GM19240 (cell line): ENCODE data around the gene STAU1.
"Not testable (repeated sequence)": the region's sequence is repeated elsewhere in the genome, so short reads cannot be mapped to it uniquely, and the experiment has no call there.

Experiments used
- DNase-seq: peaks from one replicate; pipeline ENCODE4 v3.0.0; 2011; ENCODE audit warnings: low spot score; ENCODE audit not compliant: insufficient read length

STAU1 gene

DNA sequence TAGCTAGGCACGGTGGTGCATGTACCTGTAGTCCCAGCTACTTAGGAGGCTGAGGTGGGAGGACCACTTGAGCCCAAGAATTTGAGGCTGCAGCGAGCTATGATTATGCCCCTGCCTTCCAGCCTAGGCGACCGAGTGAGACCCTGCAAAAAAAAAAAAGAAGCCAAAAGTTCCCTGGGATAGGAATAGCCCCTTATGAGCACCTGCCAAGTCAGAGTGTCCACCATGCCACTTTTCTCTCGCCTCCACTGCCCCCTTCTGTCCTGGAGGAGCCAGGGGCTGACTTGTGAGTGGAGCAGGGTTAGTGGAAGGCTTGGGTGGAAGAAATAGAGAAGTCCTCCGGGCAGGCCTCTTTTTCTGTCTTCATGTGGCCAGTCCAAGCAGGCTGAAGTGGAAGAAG, 18.9 kb upstream of the STAU1 start:
- no peak for DNase-seq

DNA sequence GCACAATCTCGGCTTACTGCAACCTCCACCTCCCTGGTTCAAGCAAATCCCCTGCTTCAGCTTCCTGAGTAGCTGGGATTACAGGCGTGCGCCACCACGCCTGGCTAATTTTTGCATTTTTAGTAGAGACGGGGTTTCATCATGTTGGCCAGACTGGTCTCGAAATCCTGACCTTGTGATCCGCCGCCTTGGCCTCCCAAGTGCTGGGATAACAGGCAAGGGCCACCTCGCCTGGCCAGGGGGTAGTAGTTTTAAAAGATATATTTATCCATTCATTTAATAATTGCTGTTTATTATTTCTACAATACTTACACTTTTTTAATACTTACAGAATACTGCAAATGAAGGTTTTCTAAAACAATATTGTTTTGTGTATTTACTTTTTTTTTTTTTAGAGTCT, 15.6 kb upstream of the STAU1 start:
- DNase-seq = no peak

DNA sequence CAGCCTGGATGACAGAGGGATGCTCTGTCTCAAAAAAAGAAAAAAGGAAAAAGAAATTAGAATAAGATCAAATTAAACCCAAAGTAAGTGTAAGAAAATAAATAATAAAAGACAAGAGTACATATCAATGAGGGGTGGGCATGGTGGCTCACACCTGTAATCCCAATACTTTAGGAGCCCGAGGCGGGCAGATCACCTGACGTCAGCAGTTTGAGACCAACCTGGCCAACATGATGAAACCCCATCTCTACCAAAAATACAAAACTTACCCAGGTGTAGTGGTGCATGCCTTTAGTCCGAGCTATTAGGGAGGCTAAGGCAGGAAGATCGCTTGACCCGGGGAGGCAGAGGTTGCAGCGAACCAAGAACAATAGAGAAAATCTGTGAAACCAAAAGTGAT, 14.9 kb upstream of the STAU1 start:
- DNase-seq = no peak

DNA sequence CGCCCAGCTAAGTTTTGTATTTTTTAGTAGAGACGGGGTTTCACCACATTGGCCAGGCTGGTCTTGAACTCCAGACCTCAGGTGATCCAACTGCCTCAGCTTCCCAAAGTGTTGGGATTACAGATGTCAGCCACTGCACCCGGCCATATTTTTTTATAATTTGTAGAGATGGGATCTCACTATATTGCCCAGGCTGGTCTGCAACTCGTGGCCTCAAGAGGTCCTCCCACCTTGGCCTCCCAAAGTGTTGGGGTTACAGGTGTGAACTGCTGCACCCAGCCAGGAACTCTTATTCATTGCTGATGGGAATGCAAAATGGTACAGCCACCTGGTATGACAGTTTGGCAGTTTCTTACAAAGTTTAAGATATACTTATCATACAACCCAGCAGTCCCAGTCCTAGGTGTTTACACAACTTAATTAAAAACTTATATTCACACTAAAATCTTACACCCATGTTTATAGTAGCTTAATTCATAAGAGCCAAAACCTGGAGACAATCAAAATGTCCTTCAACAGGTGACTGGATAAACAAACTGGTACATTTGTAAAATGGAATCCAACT, 11.7 kb upstream of the STAU1 start:
- no peak for DNase-seq

DNA sequence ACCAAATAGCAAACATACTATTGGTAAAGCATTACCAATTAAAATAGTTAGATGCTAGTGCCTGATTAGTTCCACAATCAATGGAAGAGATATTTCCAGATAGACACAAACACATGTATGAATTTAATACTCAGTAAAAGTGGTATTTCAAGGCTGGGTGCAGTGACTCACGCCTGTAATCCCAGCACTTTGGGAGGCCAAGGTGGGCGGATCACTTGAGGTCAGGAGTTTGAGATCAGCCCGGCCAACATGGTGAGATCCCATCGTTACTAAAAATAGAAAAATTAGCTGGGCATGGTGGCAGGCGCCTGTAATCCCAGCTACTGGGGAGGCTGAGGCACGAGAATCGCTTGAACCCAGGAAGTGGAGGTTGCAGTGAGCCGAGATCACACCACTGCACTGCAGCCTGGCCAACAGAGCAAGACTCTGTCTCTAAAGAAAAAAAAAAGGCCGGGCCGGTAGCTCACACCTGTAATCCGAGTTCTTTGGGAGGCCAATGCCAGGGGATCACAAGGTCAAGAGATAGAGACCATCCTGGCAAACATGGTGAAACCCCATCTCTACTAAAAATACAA, 4.9 kb upstream of the STAU1 start:
- not testable (repeated sequence) for DNase-seq

DNA sequence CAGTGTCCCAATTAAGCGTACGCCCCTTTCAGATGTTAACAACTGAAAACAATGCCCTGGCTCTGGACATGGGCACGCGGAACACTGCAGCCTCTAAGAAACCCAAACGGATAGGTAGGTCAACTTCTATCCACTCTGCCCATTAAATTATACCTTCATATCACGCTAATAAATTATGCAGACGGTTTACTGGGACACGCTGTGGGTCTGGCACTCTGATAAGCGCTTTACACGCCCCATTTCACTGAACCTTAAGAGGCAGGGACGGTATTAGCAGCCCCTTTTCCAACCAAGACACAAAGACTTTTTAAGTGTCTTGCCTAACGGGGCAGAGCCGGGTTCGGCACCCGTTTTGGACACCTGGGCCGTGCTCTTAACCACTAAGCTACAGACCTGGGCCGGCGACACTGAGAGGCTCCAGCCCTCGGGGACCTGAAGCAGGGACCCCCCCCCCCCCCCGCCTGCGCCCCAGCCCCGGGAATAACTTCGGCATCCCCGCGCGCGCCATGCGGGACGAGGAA, 744 bp downstream of the STAU1 start:
- DNase-seq = no peak

DNA sequence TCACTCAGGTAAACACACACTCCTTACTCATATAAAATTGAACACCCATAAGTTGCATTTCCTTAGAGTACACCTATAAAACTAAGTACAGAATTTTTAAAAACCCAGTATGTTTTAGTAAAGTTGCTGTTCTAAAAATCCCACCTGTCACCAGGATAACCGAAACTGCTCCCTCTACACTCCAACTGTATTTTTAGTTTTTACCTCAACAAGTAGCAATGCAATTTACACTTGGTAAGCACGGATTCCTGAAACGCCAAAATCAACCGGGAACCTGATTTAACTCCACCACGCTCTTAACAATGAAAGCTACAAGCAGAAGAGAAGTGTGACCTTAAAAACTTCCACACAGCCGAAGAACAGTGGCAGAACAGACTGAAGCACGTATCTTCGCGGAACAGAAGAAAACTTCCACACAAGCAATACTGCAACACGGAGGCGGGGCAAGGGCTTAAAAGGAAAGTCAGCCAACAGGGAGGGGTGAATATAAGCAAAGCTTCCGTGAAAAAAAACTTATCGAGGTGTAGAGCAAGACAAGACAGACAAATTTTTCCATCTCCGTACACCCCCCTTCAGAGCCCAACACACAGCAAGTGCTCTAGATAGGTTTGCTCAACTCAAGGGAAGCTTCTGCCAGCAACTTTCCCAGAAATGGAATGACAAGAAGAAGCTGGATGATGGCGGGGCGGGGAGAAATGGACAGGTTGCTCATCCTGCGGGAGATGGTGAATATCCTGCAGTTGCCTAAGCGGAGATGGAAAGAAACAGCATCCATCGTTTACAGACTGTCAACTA, 1.4 kb downstream of the STAU1 start:
- DNase-seq = peak; percentile 39

DNA sequence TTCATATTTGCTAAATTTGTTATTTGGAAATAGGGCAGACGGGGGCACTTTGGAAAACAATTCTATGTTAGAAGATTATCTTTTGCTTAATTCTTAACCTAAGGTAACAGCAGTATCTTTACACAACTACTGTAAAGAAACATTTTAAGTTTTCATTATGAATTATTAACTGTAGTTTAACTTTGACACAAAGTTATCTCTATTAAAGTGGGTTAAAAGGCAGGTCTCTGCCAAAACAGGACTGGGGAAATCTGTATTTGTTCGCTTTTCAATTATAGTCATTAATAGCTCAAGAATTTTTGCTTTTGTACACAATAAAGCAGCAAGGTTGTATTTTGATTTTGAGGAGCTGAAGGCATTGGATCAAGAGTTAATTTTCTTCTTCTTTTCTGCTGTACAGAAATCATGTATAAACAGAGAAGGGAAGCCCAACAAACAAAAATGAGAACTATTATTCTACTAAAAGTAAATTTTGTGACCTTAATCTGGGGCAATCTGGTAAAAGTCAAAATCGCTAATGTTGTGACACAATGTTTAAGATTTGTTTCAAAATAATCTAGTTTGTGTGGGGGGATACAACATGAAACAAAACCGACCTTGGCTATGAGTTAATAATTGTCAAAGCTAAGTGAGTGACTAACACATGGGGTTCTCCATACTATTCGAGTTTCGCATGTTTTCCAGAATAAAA, 2.9 kb downstream of the STAU1 start:
- DNase-seq = no peak

DNA sequence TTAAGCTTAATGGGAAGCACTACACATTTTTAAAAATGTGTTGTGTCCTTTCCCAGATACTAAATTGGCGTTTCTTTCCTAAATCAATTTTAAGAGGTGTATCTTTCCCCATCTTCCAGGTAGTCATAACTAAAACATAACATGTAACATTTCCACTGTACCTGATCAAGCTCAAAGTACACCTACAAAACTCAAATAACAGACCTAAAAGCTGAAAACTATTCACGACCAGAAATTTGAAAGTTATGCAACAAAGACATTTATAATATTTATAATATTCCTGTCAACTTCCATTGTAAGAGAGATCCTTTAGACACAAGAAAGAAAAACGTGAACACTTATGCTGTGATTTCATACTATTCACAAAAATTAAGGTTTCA, 3.5 kb downstream of the STAU1 start:
- DNase-seq = no peak

DNA sequence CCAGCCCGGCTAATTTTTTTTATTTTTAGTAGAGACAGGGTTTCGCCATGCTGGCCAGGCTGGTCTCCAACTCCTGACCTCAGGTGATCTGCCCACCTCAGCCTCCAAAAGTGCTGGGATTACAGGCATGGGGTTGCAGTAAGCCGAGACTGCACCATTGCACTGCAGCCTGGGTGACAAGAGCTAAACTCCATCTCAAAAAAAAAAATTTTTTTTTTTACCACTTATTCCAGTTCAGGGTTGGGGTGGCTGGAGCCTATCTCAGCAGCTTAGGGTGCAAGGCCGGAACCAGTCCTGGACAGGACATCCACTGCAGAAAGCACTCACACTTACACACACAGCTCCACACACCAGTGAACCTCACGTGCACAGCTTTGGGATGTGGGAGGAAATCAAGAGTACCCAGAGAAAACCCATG, 4.0 kb downstream of the STAU1 start:
- DNase-seq = not testable (repeated sequence)

DNA sequence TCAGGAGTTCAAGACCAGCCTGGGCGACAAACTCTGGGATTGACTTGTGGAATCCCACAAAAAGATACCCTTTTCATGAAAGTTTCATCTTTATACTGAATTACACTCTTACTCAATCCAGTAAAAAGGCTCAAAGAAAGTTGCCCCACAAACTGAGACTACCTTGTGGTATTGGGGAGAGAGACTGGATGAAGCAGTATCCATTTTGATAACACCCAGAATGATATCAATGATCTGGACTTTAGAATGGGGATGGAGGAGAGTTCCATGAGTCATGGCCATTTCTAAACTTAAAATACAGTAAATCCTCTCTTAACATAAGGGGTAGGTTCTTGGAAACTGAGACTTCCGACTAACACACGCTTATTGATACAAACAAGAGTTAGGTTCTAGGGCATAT, 4.7 kb downstream of the STAU1 start:
- no peak for DNase-seq

DNA sequence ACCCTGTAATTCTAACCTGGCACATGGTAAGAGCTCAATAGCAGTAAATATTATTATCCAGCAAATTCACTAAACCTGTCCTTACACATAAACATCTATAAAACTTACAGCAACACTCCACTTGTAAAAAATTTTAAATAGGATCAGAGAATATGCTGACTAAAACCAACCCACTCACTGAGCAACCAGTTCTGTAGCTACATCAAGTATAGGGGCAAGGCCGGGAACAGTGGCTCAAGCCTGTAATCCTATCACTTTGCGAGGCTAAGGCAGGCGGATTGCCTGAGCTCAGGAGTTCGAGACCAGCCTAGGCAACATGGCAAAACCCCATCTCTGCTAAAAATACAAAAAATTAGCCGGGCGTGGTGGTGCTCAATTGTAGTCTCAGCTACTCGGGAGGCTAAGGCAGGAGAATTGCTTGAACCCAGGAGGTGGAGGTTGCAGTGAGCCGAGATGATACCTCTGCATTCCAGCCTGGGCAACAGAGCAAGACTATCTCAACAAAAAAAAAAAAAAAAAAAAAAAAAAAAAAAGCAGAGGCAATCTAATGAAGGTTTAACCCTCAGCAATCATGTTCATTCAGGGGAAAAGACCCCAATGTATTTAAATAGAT, 6.8 kb downstream of the STAU1 start:
- DNase-seq = no peak

DNA sequence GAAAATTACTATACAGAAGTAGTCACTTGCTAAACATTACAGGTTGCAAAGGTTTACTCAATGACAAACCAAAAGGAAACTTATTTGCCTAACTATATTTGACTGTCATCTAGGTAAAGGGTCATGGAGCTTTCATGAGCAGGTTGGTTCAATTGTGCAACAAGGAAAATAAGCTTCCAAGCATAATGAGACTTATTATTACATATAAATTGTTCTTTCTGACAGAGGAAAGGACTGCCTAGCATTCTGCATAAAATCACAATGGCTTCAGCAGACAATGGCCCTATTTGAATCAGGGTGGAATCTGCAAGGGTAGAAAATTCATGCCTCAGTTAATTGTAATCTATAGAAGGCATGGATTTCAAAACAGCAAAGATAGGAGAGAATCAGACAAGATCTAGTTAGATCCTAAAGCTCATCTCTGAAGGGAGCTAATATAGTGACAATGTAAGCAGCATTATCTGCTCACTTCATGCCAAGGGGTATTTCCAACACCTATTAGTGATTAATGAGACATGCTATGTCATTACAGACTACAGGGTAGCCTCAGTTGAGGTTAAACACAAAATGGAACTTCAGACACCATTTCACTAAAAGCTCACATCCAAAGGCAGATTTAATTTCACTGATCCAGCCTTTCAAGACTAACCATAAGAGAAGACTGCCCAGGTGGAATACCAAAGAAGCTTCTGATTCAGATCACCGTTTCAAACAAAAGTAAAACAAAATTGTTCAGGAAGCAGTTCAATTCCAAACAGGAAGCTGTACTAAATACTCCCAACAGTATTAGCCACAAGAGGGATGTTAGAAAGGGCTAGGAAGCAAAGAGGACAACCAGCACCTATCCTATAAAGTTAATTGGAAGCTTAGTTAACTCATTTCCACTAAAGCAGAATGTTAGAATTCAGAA, 8.5 kb downstream of the STAU1 start:
- no peak for DNase-seq

DNA sequence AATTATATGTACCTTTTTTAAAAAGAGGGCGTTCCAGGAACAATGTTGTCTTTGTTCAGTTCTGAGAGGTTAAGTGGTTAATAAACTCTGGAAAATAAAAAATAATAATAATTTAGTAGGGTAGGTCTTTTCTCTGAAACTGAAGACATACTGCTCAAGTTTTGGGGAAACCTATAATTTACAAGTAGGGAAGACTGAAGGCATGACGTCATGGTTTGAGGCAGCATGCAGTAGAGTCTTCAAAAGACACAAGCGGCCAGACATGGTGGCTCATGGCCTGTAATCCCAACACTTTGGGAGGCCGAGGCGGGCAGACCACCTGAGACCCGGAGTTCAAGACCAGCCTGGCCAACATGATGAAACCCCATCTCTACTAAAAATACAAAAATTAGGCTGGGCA, 14.0 kb downstream of the STAU1 start:
- DNase-seq = no peak

DNA sequence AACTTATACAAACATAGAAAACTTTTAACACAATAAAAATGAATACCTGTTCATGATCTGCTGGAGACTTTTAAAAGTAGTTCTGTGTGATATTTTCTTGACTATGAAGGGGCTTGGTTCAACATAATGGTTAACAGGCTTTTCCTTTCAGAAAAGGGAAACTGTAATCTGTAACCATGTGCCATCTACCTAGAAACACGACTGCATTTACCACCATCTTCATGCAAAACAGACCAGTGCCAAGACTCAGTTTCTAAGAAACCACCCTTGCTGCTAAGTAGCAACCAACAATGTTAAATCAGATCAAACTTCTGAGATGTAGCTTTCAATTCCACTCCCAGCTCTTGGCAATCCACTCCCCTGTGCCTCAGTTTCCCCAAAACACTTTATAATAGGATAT, 15.7 kb downstream of the STAU1 start:
- DNase-seq = no peak

DNA sequence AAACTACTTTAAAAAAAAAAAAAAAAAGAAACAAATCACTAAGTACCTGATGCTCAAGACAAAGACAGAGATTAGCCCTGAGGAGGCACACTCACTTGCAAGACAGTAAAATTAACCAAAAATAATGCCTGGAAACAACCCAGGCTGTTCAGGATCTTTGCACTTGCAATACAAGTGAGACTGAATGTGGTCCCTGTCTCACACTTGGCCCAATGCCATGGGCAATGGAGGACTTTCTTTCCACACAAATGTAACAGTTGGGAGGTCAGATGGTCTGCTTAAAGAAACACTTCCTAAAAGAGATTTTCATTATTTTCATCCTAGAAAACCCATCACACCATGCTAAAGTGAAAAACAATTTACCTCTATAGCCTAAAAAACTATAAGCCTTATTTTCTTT, 16.2 kb downstream of the STAU1 start:
- no peak for DNase-seq

DNA sequence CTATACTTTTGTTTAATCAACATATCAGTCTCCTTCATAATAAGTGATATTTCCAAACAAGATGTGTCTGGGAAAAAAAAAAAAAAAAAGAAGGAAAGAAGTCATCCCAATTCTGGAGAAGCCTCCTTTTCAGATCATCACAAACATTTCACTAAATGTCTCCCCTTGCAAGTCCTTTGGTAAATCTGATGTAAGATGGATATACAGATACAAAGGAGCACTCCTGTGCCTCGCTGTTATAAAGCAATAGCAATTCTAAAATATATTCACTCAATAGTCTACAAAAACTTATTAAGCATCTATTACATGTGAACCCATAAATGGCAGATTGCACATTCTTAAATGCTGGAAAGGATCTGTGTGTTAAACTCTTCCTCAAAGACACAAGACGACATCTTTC, 17.4 kb downstream of the STAU1 start:
- DNase-seq = no peak

DNA sequence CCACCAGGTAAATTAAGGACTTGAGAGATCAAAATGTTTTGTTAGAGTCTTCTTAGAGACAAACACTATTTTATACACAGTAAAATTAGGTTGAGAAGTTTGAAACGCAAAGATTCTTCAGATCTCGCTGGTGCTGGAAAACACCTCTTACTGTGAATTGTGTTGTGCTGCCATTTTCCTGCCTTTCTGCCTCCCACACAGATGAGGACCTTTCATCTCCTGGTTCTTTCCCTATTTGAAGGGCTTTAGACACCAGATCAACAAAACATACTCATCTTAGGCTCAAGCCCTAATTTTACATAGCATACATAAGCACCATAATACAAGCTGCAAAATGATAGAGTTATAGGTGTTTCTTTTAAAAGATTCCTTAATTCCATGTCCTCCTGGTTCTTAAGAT, 18.6 kb downstream of the STAU1 start:
- no peak for DNase-seq

DNA sequence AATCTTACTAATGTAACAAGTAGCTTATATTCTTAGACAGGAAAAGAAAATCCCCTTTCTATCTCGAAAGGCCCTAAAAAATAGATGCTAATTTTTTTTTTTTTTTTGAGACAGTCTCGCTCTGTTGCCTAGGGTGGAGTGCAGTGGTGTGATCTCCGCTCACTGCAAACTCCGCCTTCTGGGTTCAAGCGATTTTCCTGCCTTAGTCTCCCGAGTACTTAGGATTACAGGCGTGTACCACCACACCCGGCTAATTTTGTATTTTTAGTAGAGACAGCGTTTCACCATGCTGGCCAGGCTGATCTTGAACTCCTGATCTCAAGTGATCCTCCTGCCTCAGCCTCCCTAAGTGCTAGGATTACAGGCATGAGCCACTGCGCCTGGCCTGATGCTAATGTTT, 19.3 kb downstream of the STAU1 start:
- DNase-seq = not testable (repeated sequence)

DNA sequence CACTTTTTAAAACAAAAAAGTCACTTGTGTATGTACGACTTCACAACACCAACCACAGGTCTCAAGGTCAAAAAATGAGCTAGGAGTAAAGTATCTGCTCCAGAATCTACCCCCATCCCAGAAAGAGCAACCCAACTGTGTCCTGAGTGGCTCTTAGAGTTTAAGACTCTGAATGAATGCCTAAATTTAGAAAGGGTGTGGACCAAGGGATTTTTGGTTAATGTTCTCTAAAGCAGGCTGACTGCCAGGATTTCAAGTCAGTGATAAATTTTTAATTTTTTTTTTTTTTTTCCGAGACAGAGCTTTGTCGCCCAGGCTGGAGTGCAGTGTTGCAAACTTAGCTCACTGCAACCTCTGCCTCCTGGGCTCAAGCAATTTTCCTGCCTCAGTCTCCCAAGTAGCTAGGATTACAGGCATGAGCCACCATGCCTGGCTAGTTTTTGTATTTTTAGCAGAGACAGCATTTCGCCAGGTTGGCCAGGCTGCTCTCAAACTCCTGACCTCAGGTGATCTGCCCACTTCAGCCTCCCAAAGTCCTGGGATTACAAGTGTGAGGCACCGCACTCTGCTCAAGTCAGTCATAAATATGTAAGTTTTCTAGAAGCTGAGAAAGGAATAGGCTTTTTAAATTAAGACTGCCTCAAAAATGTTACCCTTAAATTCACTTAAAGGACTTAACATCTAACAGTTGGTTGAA, 20.2 kb downstream of the STAU1 start:
- no peak for DNase-seq
